GM04504 (cell line): Measurements from ENCODE around the gene BRCA2.
"Not testable (repeated sequence)": the region's sequence is repeated elsewhere in the genome, so short reads cannot be mapped to it uniquely, and the experiment has no call there.

Source experiments
- DNase-seq: peaks from one replicate; pipeline ENCODE4 v3.0.0-alpha.2; 2012; ENCODE audit warnings: low read depth

The BRCA2 gene

GRCh38 chr13:32310134-32310706 is 5.1 kb upstream of the BRCA2 start:
- peak; percentile 36 for DNase-seq

GRCh38 chr13:32311188-32311897 is 4.0 kb upstream of the BRCA2 start:
- DNase-seq, result no peak

- DNase-seq, result no peak
Observed at GRCh38 chr13:32314271-32315237, 754 bp upstream of the BRCA2 start.

DNA sequence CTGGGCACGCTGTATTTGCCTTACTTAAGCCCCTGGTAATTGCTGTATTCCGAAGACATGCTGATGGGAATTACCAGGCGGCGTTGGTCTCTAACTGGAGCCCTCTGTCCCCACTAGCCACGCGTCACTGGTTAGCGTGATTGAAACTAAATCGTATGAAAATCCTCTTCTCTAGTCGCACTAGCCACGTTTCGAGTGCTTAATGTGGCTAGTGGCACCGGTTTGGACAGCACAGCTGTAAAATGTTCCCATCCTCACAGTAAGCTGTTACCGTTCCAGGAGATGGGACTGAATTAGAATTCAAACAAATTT is 676 bp downstream of the BRCA2 start:
- no peak for DNase-seq

DNA sequence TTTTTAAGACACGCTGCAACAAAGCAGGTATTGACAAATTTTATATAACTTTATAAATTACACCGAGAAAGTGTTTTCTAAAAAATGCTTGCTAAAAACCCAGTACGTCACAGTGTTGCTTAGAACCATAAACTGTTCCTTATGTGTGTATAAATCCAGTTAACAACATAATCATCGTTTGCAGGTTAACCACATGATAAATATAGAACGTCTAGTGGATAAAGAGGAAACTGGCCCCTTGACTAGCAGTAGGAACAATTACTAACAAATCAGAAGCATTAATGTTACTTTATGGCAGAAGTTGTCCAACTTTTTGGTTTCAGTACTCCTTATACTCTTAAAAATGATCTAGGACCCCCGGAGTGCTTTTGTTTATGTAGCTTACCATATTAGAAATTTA is 1.2 kb downstream of the BRCA2 start:
- DNase-seq, result no peak

DNA sequence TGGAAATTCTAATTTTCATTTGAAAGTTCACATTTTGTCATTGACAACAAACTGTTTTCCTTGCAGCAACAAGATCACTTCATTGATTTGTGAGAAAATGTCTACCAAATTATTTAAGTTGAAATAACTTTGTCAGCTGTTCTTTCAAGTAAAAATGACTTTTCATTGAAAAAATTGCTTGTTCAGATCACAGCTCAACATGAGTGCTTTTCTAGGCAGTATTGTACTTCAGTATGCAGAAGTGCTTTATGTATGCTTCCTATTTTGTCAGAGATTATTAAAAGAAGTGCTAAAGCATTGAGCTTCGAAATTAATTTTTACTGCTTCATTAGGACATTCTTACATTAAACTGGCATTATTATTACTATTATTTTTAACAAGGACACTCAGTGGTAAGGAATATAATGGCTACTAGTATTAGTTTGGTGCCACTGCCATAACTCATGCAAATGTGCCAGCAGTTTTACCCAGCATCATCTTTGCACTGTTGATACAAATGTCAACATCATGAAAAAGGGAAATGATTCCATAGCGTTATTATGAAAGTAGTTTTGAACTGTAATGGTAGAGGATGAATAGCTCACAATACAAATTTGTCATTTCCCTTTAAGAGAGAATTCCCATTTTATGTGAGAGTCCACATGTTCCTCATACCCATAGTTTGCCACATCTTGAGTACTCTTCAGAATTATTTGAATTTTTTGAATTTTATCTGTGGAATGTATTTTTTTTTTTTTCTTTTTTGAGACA is 2.6 kb downstream of the BRCA2 start:
- no peak for DNase-seq

DNA sequence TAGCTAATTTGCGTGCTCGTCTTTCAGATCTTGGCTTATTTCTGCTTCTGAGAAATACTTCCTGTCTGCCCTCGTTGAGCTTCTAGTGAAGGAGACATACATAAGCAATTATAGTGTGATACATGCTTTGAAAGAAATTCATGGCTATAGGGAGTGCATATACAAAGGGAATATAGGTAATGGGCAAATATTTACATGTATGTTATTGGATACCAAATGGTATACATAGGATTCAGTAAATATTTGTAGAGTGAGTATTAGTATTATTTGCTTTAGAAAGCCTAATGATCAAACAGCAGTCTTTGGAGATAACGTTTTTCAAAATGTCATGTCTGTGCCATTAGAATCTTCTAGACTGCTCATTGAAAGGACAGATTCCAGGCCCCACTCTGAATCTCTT is 5.2 kb downstream of the BRCA2 start:
- DNase-seq, result no peak

DNA sequence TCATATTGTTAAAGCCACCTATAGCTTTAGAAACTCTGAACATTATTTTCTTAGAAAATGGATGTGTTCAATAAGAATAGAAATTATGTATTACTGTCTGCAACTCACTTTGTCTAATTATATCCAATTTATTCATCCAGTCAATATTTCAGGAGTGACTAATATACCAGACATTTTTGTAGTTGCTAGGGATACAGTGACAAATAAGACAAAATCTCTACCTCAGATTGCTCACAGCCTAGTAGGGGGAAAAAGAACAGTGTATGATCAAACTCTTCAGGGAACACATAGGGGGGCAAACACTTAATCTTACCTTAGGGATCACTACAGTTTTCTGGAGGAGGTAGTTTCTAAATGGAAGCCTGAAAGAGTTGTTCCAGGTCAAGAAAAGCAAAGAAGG is 8.6 kb downstream of the BRCA2 start:
- DNase-seq, result peak; percentile 41

DNA sequence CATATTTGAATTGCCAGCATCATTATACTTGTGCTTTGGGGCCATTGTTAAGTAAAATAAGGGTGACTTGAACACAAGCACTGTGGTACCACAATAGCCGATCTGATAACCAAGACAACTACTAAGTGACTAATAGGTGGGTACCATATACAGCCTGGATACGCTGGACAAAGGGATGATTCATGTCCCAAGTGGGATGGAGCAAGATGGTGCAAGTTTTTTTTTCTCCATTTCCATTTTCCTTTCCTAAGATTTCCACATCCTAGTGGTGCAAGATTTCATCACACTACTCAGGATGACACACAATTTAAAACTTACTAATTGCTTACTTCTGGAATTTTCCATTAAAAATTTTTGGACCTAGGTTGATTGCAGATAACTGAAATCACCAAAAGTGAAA is 15.1 kb downstream of the BRCA2 start:
- peak; percentile 68 for DNase-seq

- no peak for DNase-seq
Observed at GRCh38 chr13:32334671-32335070, 19.4 kb downstream of the BRCA2 start.

DNA sequence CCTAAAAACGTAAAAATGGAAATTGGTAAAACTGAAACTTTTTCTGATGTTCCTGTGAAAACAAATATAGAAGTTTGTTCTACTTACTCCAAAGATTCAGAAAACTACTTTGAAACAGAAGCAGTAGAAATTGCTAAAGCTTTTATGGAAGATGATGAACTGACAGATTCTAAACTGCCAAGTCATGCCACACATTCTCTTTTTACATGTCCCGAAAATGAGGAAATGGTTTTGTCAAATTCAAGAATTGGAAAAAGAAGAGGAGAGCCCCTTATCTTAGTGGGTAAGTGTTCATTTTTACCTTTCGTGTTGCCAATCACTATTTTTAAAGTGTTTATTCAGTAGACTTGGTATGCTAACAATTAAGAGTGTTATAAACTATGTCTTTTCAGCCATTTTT is 25.6 kb downstream of the BRCA2 start:
- no peak for DNase-seq

GRCh38 chr13:32347651-32348050 is 32.3 kb downstream of the BRCA2 start:
- DNase-seq, result no peak

DNA sequence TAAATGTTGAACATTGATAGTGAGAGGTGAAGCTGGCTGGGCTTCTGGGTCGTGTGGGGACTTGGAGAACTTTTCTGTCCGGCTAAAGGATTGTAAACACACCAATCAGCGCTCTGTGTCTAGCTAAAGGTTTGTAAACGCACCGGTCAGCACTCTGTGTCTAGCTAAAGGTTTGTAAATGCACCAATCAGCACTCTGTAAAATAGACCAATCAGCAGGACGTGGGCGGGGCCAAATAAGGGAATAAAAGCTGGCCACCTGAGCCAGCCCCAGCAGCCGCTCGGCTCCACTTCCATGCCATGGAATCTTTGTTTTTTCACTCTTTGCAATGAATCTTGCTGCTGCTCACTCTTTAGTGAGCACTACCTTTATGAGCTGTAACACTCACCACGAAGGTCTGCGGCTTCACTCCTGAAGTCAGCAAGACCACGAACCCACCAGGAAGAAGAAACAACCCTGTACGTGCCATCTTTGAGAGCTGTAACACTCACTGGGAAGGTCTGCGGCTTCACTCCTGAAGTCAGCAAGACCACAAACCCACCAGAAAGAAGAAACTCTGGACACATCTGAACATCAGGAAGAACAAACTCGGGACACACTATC is 35.6 kb downstream of the BRCA2 start:
- not testable (repeated sequence) for DNase-seq

DNA sequence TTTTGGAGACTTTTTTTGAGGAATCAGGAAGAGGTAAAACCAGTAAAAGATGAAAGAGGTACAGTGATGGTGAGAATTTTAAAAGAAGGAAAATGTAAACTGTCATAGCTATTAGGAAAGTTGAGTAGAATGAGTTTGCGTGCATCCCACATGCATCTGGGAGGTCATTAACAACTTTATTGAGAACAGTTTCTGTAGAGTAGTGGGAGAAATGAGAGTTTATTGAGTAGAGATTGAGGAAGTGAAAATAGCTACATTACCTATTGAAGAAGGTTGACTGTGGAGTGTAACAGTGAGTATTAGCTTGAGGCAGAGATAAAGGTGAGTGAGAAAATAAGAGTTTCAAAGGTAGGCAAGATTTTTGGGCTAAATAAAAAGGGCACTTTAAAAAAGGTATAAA is 38.7 kb downstream of the BRCA2 start:
- no peak for DNase-seq

GRCh38 chr13:32355935-32356334 is 40.6 kb downstream of the BRCA2 start:
- not testable (repeated sequence) for DNase-seq

DNA sequence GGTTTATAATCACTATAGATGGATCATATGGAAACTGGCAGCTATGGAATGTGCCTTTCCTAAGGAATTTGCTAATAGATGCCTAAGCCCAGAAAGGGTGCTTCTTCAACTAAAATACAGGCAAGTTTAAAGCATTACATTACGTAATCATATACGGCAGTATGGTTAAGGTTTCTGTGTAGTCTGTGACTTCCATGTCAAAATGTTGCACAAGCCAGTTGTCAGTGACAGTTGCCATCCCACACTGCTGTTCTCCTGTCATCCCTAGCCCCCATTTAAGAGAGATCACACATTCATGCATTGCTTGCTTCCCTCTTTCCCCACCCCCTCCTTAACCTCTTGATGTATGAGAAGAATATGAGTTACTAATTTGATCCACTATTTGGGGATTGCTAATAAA is 47.3 kb downstream of the BRCA2 start:
- no peak for DNase-seq

GRCh38 chr13:32370805-32371204 is 55.5 kb downstream of the BRCA2 start:
- DNase-seq, result no peak

GRCh38 chr13:32376642-32377415 is 61.5 kb downstream of the BRCA2 start:
- no peak for DNase-seq

GRCh38 chr13:32378012-32378411 is 62.7 kb downstream of the BRCA2 start:
- DNase-seq, result no peak

DNA sequence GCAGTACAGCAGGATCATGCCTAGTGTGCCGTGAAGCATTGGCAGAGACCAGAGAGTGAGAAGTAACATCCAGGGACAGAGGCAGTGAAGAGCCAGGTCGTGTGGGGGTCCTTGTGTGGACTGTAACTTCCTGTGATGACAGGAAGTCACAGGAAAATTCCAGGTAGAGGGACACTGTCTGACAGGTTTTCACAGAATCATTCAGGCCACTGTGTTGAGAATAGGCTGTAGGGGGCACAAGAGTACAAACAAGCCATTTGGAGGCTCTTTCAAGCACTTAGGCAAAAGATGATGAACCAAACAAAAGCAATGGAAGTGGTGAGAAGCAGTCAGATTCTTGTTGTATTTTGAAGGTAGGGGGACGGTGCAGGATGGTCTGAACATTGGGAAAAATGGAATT is 66.2 kb downstream of the BRCA2 start:
- no peak for DNase-seq
